ENCODE results near the gene ANKRD2. TPM values are rescaled to one million over a fixed set of nuclear protein-coding genes. Genes with fewer than 3 reads are reported as not detected.

Gene ANKRD2
- total and polyA plus RNA-seq, 2 donors (not counting 1 experiment from before 2014, with no cell fraction given), result 0.26 to 1.8 TPM

DNA sequence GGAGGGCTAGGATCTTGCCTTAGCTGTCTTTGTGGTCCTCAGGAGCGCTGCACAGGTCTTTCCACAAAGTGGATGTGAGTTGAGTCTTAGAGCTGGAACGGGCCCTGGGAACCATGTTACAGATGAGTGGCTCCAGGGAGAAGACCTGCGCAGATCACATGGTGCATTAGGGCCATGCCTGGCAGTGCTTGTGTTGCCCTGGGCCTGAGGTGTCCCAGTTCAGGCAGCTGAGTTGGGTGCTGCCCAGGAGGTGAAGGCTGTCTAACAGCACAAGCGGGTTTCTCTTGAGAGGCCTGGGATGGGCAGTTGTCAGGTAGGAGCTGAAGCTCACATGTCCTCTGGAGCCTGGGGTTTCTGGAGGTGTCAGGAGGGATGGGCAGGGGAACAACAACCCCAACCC lies 33.7 kb upstream of the ANKRD2 start:
- H3K36me3 ChIP-seq (ENCODE audit: control insufficient read depth, insufficient read depth, low read length), result no peaks in the 10 kb centered on the region
- no peaks in the 10 kb centered on the region for H4K20me1 ChIP-seq (ENCODE audit: control insufficient read depth, extremely low read depth, insufficient read depth, low read length)
- H3K4me2 ChIP-seq (ENCODE audit: extremely low read depth, insufficient read depth, low read length), result no peak overlapping the region
- H3K9me3 ChIP-seq (ENCODE audit: control insufficient read depth, insufficient read depth, low read depth, low read length), result no peaks in the 10 kb centered on the region
- no peak overlapping the region for H3K9ac ChIP-seq (ENCODE audit: insufficient read depth, low read length)
- peaks cover 42% of the 10 kb centered on the region for H3K4me1 ChIP-seq (ENCODE audit: control insufficient read depth, extremely low read depth, insufficient read depth, low read length)
- H3K27me3 ChIP-seq (ENCODE audit: control insufficient read depth, insufficient read depth, low read length), result no peaks in the 10 kb centered on the region
- H3K4me3 ChIP-seq (replicated peaks in 1 of 4; ENCODE audit: control extremely low read depth in 1 of 4, insufficient read depth in 1 of 4, low read depth in 3 of 4, low read length in 4 of 4), result no peak overlapping the region
- no peak for DNase-seq (ENCODE audit: low read depth in 2 of 2)
- H2AFZ ChIP-seq (ENCODE audit: low read length), result no peak overlapping the region
- peaks cover 7% of the 10 kb centered on the region for H3K79me2 ChIP-seq (ENCODE audit: control insufficient read depth, insufficient read depth, low read length)
- no peak for TF ChIP-seq EZH2 (IDR thresholded peaks at IDR 0.05; ENCODE audit: low read length, missing control alignments)
- TF ChIP-seq, protein P1, sequence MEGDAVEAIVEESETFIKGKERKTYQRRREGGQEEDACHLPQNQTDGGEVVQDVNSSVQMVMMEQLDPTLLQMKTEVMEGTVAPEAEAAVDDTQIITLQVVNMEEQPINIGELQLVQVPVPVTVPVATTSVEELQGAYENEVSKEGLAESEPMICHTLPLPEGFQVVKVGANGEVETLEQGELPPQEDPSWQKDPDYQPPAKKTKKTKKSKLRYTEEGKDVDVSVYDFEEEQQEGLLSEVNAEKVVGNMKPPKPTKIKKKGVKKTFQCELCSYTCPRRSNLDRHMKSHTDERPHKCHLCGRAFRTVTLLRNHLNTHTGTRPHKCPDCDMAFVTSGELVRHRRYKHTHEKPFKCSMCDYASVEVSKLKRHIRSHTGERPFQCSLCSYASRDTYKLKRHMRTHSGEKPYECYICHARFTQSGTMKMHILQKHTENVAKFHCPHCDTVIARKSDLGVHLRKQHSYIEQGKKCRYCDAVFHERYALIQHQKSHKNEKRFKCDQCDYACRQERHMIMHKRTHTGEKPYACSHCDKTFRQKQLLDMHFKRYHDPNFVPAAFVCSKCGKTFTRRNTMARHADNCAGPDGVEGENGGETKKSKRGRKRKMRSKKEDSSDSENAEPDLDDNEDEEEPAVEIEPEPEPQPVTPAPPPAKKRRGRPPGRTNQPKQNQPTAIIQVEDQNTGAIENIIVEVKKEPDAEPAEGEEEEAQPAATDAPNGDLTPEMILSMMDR (conservative IDR thresholded peaks at IDR 0.05 in 1 of 2, IDR thresholded peaks at IDR 0.05 in 1 of 2; ENCODE audit: low read depth in 1 of 2, low read length in 2 of 2), result no peak
- no peak overlapping the region for H3K27ac ChIP-seq (ENCODE audit: insufficient read depth, low read length)

DNA sequence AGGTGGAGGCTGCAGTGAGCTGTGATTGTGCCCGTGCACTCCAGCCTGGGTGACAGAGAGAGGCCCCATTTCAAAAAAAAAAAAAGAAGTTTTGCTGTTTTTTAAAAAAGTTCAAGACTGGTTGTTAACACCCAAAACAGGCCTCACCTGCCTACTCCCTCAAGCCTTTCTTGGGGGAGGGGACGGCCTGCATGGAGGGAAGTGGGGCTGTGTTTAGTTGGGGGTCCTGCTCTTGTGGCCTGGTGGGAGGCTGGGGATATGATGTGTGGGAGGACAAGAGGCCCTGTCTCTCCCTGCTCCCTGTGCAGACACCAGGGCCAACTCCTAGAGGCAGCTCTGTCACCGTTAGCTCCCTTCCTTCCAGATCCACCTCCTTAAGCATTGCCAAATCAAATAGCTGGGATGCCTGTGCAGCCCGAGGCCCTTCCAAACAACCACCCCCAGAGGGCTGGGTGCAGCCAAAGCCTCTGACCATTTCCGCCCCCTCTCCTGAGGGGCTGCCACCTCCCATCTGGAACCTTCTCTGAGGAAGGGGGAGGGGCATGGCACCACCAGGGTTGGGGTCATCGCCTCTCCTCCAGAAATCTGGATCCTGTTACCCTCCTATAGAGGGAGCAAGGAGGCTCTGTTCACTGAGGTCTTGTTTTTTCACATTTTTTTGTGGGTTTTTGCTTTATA lies 32.9 kb upstream of the ANKRD2 start:
- H3K27me3 ChIP-seq (ENCODE audit: control insufficient read depth, insufficient read depth, low read length), result no peaks in the 10 kb centered on the region
- no peaks in the 10 kb centered on the region for H4K20me1 ChIP-seq (ENCODE audit: control insufficient read depth, extremely low read depth, insufficient read depth, low read length)
- DNase-seq (ENCODE audit: low read depth in 2 of 2), result peak; percentile 91 to 92
- peaks cover 7% of the 10 kb centered on the region for H3K79me2 ChIP-seq (ENCODE audit: control insufficient read depth, insufficient read depth, low read length)
- H3K4me3 ChIP-seq (replicated peaks in 1 of 4; ENCODE audit: control extremely low read depth in 1 of 4, insufficient read depth in 1 of 4, low read depth in 3 of 4, low read length in 4 of 4), result no peak overlapping the region
- no peaks in the 10 kb centered on the region for H3K9me3 ChIP-seq (ENCODE audit: control insufficient read depth, insufficient read depth, low read depth, low read length)
- H3K4me2 ChIP-seq (ENCODE audit: extremely low read depth, insufficient read depth, low read length), result peak overlapping the region; percentile 37
- TF ChIP-seq, protein P1 (conservative IDR thresholded peaks at IDR 0.05 in 1 of 2, IDR thresholded peaks at IDR 0.05 in 1 of 2; ENCODE audit: low read depth in 1 of 2, low read length in 2 of 2), result peak; percentile 45 to 64
- no peak for TF ChIP-seq EZH2 (IDR thresholded peaks at IDR 0.05; ENCODE audit: low read length, missing control alignments)
- H3K27ac ChIP-seq (ENCODE audit: insufficient read depth, low read length), result peak overlapping the region; percentile 67
- no peak overlapping the region for H3K9ac ChIP-seq (ENCODE audit: insufficient read depth, low read length)
- no peaks in the 10 kb centered on the region for H3K36me3 ChIP-seq (ENCODE audit: control insufficient read depth, insufficient read depth, low read length)
- H3K4me1 ChIP-seq (ENCODE audit: control insufficient read depth, extremely low read depth, insufficient read depth, low read length), result peaks cover 43% of the 10 kb centered on the region
- no peak overlapping the region for H2AFZ ChIP-seq (ENCODE audit: low read length)

DNA sequence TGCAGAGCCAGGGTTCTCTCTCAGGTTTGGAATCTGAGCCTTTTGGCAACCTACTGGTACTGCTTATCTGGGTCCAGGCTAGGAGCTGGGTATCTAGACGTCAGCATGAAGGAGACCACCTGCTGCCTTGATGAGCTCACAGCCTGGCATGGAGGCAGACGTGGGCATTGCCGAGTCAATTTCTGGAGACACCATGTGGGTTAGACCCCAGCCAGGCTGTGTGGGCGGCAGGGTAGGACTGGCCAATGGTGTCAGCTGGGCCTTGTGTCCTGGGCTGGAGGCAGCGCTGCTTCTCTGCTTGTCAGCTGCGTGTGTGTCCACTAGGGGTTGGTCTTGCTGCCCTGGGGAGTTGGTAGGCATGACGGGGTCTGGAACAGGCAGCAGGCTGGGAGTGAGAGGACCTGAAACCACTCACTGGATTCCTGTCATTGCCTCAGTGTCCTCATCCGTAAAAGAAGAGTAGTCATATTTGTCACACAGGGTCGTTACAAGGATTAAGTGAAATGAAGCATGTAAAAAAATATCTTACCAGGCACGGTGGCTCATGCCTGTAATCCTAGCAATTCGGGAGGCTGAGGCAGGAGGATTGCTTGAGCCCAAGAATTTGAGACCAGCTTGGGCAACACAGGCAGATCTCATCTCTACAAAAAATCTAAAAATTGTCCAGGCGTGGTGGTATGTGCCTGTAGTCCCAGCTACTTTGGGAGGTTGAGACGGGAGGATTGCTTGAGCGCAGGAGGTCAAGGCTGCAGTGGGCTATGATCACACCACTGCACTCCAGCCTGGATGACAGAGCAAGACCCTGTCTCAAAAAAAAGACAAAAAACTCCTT lies 31.7 kb upstream of the ANKRD2 start:
- peaks cover 43% of the 10 kb centered on the region for H3K4me1 ChIP-seq (ENCODE audit: control insufficient read depth, extremely low read depth, insufficient read depth, low read length)
- H4K20me1 ChIP-seq (ENCODE audit: control insufficient read depth, extremely low read depth, insufficient read depth, low read length), result no peaks in the 10 kb centered on the region
- DNase-seq (ENCODE audit: low read depth in 2 of 2), result peak in 1 of 2 donors; percentile 62
- H3K9me3 ChIP-seq (ENCODE audit: control insufficient read depth, insufficient read depth, low read depth, low read length), result no peaks in the 10 kb centered on the region
- TF ChIP-seq, protein P1 (conservative IDR thresholded peaks at IDR 0.05 in 1 of 2, IDR thresholded peaks at IDR 0.05 in 1 of 2; ENCODE audit: low read depth in 1 of 2, low read length in 2 of 2), result peak in 1 of 2 donors; percentile 4
- no peak for TF ChIP-seq EZH2 (IDR thresholded peaks at IDR 0.05; ENCODE audit: low read length, missing control alignments)
- H3K4me3 ChIP-seq (replicated peaks in 1 of 4; ENCODE audit: control extremely low read depth in 1 of 4, insufficient read depth in 1 of 4, low read depth in 3 of 4, low read length in 4 of 4), result no peak overlapping the region
- peak overlapping the region; percentile 45 for H3K4me2 ChIP-seq (ENCODE audit: extremely low read depth, insufficient read depth, low read length)
- H3K36me3 ChIP-seq (ENCODE audit: control insufficient read depth, insufficient read depth, low read length), result no peaks in the 10 kb centered on the region
- H3K79me2 ChIP-seq (ENCODE audit: control insufficient read depth, insufficient read depth, low read length), result peaks cover 9% of the 10 kb centered on the region
- peak overlapping the region; percentile 91 for H3K27ac ChIP-seq (ENCODE audit: insufficient read depth, low read length)
- H2AFZ ChIP-seq (ENCODE audit: low read length), result no peak overlapping the region
- no peaks in the 10 kb centered on the region for H3K27me3 ChIP-seq (ENCODE audit: control insufficient read depth, insufficient read depth, low read length)
- H3K9ac ChIP-seq (ENCODE audit: insufficient read depth, low read length), result no peak overlapping the region
